Epidermal melanocyte (primary cell): ENCODE results near the gene SCN5A.

Experiments
- DNase-seq: peaks from one replicate; pipeline ENCODE4 v3.0.0; 2011; ENCODE audit warnings: low spot score; ENCODE audit not compliant: insufficient read length

SCN5A gene

DNA sequence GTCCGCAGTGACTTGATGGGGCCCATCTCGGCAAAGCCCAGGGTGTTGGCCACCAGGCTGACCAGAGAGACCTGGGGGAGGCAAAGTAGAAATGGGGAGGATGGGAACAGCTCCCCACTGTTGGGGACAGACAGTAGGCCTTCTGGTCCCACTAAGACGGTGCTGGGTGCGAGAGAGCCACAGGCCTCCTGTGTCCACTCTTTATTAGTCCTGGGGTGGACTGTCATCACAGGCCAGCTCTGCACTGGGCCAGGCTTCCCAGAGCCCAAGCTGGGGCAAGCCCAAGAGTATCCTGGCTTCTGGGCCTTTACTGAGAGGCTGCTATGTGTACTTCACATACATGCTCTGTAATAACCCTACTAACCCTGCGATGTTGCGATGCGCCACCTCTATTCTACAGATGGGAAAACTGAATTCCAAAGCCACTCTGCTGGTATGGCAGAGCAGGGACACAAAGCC is 87.0 kb downstream of the SCN5A start:
- DNase-seq: no peak

DNA sequence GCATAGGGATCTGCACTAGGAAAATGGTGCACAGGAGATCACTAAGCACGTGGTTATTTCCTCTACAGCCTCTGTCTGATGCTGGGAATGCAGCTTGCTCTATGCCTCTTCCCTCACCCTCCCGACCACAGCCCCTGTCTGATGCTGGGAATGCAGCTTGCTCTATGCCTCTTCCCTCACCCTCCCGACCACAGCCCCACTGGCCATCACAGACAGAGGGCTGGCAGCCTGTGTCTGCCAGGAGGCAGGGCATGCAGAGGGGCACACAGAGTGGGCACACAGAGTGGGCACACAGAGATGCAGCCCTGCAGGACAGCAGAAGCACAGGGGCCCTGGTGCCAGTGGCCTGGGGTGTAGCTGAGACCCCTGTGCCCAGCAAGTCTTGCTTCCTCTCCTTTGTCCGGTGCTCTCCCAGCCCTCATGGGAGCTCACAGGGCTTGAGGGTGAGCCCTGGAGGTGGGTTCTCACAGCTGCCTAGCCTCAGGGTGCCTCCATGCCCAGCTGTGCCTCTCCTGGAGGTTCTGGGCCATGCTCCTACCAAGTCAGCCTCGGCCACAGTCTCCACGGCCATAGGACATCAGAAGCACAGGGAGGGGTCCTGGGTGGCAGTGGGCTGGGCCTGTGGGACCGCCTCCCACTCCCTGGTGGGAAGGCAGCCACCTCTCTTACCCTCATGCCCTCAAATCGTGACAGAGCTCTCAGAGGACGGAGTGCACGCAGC is 87.6 kb downstream of the SCN5A start:
- DNase-seq: no peak

DNA sequence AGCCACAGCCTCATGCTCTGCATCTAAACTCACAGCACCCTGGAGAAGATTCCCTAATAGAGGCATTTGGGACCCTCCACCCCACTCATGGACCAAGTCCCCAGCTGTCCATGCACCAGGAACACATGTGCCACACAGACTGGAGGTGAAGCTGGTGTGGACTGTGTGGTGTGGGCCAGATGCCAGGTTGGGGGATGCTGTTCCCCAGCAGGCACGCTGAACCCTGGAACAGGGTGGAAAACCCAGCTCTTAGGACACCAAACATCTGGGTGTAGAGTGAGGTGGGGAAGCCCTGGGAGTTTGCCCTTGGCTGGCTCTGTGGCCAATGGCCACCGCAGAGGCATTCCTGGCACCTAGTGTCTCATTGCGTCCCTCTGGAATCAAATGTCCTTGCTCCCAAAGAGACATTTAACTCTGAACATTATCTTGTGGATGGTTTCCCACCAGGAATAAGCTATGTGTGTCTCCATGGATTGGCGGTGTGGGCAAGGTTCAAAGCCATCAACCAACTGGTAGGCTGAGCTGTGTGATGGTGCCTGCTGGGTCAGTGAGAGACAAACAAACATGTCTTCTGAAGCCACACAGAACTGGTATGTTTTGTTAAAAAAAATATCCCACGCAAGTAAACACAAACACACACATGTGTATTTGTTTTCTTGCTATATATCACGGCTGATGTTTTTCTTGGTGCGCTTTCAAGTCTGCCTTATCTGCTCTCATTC is 88.3 kb downstream of the SCN5A start:
- DNase-seq: no peak

DNA sequence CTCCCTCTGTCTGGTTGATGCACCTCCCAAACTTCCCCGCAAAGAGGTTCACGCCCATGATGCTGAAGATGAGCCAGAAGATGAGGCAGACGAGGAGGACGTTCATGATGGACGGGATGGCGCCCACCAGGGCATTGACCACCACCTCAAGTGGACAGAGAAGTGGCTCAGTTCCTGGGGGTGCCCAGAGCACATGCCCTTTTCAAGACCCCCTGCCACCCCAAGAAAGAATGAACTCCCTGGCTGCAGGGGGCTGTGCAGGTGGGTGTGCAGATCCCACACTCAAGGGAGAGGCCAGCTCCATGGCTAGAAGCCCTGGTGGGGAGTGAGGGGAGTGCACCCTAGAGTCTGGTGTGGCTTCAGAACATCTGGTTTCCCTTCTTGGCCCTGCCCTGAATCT is 89.2 kb downstream of the SCN5A start:
- DNase-seq: no peak

DNA sequence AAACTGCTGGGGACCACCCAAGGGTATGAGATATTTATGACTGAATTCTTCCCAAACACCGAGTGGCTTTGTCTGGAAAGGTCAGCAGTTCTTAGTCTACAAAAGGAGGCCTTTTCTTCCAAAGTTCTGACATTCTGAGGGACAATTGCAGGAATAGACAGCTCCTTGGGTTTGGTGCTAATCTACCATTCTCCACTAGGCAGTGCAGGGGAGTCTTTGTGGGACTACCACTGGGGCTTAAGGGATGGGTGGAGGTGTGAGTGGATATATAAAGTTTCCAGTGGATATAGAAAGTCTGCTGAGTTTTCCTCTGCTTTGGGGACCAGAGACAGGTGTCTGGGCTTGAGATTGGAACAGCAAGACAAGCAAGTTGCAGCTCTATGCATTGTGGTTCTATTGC is 90.6 kb downstream of the SCN5A start:
- DNase-seq: no peak

DNA sequence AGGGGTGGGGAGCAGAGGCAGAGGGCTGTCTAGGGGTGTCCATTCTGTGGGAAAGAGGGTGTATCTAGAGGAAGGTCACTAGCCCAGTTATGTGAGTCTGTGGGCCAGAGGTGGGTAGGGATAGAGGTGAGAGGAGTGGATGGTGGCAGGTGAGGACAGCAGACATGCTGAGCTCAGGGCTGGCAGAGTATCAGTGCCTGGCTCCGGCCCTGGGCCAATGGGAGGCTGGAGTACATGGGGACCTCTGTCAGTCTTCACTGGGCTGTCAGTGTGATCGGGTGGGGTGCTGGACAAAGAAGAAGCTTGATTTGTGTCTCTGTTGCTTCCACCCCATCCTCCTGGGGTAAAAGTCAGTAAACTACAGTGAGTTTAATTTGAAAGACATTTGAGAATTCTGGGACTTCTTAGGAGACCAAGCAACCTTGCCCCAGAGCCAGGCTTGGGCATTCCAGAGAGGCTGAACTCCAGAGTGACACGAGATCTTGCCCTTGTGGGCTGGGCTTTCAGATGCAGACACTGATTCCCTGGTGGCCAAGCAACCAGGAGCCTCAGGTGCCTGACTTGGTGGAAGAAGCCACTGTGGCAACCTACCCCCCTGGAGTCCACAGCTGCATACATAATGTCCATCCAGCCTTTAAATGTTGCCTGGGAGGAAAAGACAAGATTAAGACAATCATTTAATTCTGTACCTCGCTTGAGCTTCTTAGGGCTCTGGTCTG is 92.7 kb downstream of the SCN5A start:
- DNase-seq: no peak

DNA sequence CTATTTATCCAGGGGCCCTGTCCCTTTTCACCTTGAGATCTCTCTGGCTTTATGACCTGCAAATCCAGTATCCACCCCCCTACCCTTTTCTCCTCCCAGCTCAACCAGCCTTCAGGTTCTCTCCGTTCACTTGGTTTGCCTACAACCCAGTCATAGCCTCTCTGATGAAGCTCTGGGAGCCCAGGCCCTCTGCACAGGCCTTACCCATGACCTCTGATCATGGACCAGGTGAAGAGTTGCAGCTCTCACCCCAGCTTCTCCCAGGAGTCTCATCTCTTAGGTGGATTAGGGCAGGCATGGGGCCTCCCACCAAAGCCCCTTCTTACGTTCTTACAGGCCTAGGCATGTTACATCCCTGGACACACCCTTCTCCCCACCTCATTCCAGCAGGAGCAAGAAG is 93.6 kb downstream of the SCN5A start:
- DNase-seq: no peak

DNA sequence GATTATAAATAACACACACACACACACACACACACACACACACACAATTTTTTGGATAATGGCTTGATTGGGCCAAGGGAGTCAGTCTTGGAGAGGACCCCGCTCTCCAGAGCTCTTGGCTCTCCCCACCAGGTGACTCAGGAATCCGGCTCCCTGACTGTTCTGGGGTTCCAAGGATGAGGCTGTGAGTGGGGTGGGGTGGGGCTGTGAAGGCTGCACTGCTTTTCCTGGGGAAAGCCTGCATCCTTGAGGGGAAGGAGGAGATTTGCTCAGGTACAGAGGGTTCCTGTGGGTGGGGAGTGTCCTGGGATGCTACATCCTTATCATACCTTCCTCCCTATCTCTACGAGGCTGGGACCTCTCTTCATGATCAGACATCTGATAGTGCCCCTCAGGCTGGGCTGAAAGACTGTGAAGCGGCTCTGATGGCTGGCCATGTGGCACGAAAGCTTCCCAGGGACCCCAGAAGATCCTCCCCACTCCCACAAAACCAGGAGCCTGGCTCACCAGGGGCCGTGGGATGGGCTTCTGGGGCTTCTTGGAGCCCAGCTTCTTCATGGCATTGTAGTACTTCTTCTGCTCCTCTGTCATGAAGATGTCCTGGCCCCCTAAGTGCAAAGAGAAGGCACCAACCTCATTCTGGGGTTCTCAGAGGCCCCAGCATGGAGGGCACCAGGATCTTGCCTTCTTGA is 94.2 kb downstream of the SCN5A start:
- no peak for DNase-seq

DNA sequence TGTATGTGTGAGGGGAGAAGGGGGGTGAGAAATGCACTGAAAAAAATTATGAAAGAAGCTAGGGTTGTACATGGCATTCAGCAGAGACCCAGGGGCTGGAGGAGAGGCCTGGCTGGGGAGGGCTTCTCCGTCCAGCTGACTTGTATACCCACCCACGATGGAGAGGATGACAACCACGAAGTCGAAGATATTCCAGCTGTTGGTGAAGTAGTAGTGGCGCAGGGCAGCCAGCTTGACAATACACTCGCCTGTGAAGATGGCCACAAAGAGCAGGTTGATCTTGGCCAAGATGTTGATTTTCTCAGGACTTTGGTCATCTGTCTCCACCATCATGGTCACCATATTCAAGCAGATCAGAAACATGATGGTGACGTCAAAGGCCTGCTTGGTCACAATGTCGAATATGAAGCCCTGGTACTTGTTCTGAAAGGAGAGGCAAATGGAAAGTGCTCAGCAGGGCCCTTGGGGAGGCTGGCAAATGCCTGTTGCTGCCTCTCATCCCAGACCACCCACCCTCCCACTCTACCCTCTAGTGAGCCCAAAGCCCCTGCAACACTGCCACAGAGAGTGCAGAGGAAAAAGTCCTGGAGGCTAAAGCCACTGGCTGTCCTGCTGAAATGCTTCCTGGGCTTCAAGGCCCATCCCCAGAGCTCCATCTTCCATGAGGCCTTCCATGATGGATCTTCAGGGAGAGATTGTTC is 95.2 kb downstream of the SCN5A start:
- DNase-seq: no peak

DNA sequence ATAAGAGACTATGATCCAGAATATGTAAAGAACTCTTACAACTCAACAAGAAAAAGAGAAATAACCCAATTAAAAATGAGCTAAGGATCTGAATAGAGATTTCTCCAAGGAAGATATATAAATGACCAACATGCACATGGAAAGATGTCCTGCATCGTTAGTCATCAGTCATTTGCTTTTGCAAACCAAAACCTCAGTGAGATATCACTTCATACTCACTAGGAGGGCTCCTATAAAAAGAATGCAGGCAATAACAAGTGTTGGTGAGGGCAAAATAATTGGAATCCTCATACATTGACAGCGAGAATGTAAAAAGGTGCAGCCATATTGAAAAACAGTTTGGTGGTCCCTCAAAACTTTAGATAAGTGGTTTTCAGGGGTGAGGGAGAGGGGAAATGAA is 96.4 kb downstream of the SCN5A start:
- no peak for DNase-seq

DNA sequence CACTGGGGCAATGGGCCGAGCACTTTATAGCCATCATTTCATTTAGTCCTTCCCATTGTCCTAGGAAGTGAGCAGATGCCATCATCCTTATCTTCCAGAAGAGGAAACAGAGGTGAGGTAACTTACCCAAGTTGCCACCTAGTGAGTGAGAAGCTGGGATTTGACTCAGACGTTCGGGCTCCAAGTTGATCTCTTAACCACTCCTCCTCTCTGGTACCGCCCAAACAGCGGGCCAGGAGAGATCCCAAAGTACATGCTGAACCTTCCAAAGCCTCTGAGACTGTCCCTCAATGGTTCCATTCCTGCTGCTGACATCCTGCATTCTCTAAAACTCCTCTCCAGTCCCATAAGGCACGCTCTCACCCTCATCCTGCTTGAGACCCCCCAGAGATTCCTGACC is 97.1 kb downstream of the SCN5A start:
- no peak for DNase-seq

DNA sequence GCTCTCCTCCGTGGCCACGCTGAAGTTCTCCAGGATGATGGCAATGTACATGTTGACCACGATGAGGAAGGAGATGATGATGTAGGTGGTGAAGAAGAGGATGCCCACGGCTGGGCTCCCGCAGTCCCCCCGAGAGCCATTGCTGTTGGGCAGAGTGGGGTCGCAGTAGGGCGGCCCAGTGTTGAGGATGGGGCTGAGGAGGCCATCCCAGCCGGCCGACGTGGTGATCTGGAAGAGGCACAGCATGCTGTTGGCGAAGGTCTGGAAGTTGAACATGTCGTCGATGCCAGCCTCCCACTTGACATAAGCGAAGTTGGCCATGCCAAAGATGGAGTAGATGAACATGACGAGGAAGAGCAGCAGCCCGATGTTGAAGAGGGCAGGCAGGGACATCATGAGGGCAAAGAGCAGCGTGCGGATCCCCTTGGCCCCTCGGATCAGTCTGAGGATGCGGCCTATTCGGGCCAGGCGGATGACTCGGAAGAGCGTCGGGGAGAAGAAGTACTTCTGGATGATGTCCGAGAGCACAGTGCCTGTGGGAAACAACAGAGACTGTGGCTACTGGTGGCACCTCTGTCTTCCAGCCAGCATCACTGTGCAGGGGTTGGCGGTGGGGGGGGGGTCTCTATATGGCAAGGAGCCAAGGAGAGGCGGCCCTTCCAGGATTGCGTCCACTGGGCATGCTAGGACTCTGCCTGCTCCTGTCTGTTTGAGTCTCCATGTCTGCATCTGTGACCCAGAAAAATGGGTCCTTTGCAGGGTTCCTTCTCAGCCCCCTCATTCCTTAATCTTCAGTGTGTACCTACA is 98.3 kb downstream of the SCN5A start:
- DNase-seq: no peak

DNA sequence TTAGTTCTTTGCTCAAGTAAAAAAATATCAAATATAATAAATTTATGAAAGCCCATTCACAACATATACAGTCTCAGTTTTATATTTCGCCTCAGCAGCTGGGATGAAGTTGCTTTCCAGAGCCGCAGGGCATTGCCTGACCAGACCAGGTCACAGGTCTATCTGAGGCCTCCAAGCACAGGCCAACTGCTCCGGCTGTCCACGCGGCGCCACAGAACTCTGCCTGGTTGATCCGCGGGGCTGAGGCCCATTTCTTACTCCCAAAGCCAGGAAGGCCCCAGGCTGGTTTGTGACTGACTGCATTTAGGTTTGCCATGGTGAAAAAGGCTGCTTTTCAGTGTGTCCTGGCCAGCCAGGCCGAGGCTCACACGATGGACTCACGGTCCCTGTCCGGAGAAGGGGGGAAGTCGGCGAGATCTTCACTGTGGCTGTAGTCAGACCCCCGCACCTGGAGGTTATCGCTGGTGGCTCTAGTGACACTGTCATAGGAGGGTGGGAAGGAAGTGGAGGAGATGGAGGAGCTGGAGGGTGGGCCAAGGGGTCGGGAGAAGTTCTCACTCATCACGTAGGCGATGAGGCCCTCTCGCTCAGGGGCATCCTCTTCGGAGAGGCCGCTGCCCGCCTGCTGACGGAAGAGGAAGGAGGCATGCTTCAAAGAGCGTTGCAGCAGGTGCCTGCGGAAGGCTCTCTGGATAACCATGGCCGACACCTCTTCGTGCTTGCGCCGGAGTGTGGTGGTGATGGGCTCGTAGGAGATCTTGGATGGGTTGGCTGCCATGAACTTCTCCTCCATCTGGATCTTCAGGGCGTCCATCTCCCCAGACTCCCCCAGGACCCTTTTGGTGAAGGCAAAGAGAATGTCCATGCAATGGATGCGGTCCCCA is 99.3 kb downstream of the SCN5A start:
- no peak for DNase-seq

DNA sequence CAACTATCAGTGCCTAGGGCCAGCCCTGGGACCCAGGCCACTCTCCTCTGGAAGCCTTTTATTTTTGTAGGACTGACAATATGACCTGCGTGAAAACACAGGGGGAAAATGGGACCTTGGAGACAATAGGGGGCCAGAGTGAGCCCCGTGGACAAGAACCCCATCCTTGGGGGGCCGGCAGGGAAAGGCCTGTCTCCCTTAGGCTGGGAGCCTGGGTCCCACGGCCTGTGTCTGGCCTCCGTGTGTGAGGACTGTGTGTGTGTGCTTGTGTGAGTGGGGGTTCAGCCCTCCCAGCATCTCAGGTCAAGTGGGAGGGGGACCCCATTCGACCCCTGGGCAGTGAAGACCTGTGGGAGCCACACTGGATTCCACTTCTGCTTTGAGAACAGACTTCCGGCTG is 100.0 kb downstream of the SCN5A start:
- no peak for DNase-seq

DNA sequence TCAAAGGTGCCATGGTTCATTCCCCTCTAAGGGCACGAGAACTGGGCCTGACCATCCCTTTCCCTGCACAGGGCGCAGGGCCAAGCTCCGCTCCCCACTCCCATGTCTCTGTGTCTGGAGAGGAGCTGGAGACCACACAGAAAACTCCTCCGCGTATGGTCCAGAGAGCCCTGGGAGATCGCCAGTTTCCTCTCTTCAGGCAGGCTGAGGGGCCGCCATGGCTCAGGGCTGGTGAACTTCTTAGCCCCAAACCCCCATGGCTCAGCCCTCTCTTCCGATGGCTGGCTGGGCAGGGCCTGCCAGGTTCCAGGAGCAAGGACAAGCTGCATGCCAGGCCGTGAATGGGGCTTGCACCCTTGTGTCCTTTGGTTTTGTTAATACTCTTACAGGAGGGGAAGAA is 100.4 kb downstream of the SCN5A start:
- DNase-seq: no peak

DNA sequence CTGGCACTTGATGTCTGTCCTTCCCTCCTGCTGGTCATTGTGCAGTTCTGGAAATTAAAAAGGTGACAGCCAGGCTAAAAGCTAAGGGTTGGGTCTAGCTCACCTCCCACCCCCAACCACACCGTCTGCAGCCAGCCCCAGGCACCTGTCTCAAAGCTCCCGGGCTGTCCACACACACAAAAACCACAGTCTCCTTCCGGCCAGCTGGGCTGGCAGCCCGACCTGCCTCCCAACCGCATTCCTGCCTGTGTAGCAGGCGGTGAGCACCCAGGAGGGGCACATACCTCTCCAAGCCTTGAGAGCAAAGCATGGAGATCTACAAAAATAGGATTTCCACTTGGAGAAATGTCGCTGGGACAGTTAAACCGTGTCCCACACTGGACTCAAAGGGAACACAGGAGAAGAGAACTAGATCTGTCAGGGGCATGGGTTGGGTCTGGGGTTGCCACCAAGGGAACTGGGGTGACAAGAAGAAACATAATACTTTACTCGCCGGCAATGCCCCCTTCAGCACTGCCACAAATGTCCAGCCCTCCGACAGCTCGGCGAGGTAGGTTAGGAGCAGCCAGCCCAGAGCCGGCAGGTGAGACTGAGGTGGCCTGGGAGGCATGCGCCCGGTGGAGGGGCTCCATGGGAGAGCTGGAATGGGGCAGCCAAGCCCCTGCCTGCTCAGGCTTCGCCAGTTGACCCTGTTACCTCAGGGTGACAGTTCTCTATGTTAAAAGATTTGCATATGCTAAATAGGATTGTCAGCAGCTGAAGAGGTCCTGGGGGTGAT is 101.1 kb downstream of the SCN5A start:
- DNase-seq: no peak

DNA sequence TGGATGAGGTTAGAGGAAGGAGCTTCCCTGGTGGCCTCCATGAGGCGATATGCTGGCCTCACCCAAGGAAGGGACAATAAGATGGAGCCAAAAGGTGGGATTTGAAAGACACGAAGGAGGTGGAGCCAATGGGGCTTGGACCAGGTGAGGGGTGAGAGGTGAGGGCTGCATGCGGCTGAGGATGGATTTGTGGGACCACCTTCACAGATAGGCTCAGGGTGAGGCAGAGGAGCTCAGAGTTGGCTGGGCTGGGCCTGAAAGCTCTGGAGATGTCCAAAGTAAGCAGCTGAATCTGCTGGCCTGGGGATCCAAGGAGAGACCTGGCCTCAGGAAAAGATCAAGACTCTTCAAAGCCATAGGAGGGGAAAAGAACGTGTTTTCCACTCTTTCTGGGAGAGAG is 103.5 kb downstream of the SCN5A start:
- DNase-seq: no peak

DNA sequence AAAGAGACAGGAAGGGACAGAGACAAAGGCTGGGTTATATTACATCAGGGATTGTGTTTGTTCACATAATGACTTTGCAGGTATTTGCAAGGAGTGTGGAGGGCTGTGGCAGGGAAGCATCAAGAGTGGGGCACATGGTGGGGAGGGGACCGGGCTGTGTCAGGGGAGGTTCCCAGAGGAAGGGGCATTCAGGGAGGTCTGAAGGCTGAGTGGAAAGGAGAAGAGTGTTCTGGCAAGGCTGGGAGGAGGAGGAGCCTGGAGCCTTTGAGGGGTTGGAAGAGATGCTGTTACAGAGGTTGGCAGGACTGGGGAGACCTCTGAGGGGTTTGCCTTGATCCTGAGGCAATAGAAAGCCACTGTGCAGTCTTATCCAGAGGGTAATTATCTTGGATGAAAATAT is 103.9 kb downstream of the SCN5A start:
- DNase-seq: no peak

DNA sequence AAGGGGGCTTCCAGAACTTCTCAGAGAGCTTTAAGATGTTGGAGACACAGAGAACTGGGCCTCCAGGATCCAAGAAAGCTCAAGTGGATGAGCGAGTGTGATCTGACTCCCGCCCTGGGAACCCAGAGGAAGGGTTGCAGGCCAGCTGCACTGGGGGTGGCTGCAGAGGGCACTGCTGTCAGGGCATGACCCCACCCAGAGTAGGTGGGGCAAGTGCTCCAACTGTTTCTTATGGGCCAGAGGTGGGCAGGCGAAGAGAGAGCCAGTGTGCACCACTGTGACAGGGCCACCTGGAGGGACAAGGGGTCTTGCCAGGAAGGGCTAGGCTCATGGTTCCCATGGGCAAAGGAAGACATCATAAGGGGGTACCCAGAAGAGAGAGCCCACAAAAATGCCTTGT is 104.6 kb downstream of the SCN5A start:
- no peak for DNase-seq
